HG02938 (cell line): ENCODE results near the gene ARHGAP24.
"Not testable (repeated sequence)": the region's sequence is repeated elsewhere in the genome, so short reads cannot be mapped to it uniquely, and the experiment has no call there.

Experiments used
- ATAC-seq: cut with Tn5 transposase; IDR thresholded peaks from one replicate; pipeline ENCODE4 v1.9.1; 2021; ENCODE audit warnings: mild to moderate bottlenecking, moderate library complexity; ENCODE audit not compliant: unreplicated experiment

Gene ARHGAP24

GRCh38 chr4:85482010-85482738, 7.2 kb downstream of the ARHGAP24 start:
- peak; percentile 38 for ATAC-seq

DNA sequence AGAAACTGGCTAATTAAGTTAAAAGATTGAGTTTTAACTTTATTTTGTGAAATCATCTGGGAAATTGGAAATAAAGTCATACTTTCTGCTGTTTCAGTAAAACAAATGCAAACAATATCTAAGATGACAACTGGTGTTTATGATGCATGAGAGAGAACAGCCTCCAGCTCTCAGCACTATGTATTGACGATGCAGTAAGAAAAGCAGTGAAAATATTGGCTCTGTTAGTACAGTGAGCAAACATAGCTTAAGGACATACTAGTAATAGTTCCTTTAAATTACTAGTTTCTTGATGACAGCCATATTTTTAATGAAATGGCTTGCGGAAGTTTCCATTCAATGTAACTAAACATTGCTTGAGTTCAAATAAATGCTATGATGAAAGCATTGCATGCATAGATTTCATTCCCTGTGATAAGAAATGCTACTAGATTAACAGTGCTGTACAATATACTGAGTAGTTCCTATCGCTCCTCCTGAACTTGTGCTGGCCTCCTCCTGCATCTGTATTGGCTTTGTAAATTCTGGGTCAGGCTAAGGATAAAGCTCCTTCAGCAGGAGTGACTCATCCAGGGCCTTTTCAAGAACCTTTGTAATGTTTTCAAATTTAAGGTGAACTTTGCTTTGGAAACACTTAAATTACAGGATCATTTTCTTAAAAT, 11.6 kb downstream of the ARHGAP24 start:
- no peak for ATAC-seq

GRCh38 chr4:85488416-85488815, 13.5 kb downstream of the ARHGAP24 start:
- ATAC-seq: no peak

DNA sequence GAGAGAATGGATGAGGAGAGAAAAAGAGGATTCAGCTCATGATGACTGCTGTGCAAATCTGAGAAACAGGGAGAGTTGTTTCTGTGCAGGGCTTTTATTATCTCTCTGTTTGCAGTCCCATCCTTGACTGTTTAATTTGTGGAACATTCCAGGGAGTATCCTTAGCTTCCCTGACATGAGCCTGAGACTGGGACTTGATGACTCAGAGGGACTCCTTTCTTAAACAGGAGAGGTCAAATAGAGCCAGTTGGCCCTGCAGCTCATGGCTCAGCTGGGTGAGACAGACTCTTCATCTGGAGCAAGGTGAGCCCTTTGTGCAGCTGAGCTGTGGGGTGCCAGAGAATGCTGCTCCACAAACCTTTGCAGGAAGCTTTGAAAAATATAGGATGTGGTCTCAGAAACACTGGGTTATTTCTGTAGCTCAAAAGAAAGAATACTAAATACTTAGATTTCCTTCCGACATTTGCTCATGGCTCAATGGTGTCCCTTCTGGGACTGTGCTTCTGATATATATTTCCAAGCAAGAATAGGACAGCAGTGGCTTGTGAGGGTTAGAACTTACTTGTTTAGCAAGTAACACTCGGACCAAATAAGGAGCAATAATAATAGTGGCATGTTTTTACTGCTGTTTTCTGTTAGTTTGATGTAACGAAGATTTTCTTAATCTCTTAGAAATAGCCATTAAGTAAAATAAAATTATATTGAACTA, 14.5 kb downstream of the ARHGAP24 start:
- ATAC-seq: no peak

GRCh38 chr4:85491527-85491926, 16.6 kb downstream of the ARHGAP24 start:
- peak; percentile 71 for ATAC-seq

DNA sequence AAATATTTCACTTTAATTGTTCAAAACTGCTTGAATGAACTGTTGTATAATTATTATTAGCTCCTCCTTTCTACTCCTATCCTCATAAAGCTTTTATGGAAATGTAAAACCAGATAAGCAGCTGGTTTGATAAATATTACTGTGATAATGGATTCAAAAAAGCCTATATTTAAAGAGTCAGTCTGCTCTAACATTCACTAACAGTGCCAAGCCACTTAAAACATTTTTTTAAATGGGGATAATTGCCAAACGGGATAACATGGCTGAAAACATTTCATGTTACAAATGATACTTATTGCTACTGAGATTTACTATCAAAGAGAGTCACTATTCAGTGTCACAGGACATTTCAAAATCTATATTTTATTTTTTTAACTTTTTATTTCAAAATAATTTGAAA, 17.4 kb downstream of the ARHGAP24 start:
- ATAC-seq: no peak

- no peak for ATAC-seq
These were observed 20.7 kb downstream of the ARHGAP24 start for GRCh38 chr4:85495621-85496020.

DNA sequence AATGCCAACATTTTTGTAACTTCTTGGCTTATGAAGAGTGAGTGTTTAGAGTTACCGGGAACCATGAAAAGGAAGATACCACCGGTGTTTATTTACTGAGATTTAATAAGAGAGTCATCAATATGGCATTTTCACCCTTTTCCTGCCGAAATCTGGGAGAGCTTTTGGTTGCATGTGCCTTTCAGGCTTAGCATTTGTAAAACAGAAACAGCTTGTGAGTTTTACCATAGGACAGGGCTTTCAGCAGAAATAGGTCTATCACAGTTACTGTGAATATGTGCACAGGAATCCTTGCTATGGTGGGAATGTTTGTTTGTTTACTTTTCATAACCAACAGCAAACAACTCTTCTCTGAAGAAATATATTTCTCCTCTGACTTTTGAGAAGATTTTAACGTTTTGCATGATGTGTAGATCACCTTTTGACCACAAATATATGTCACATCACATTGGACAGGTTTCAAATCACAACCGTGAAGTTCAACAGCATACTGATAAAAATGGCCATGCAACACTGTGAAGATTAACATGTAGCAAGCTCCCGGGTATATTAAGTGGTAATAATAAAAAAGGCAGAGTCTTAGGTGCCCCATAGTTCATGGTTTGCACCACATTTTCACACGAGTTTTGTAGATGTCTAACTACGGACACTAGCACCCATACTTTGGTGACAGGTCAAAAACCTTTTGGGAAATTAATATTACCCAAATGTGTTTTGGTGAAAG, 21.3 kb downstream of the ARHGAP24 start:
- no peak for ATAC-seq

DNA sequence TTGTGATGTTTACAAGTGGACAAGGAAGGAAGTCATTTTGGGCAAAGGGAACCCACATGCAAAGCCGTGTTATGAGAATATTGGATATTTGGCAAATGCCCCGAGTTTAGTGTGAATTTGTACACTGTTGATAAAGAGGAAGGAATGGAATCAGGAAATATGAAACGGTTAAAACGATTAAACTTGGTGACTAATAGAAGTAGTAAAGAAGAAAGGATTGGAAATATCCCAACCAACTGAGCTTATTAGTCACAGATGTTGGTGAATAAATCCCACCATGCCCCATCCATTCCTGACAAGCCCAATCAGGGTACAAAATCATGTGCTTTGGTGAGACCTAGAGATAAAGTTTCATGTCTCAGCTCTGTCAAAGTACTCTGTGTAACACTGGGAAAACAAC, 22.0 kb downstream of the ARHGAP24 start:
- no peak for ATAC-seq

DNA sequence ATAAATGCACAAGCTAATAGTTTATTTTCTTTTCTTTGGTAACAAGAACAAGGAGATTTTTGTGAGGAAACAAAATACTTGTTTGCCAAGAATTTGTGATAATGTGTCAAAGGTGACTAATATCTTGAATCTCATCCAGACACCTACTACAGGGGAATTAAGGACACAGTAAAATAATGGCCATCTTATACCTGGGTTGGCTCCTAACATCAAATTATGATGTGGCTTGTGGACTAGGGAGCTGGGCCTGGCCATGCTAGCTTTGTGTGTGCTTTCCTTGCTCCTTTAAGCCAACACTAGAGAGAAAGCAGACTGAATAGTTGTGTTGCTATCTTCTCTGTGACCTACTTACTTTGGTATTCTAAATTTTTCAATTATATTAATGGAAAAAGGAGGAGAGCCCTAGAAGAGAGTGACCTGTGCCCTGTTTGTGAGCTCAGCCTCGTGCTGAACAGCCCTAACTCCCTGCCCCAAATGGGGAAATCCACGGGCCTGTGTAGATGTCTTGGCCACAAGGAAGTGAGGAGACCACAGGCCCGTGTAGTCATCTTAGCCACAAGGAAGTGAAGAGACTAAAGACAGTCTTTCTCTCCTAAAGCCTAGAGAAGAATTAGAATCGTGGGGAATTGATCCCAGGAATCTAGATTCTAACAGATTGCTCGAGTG, 23.3 kb downstream of the ARHGAP24 start:
- ATAC-seq: peak; percentile 97

DNA sequence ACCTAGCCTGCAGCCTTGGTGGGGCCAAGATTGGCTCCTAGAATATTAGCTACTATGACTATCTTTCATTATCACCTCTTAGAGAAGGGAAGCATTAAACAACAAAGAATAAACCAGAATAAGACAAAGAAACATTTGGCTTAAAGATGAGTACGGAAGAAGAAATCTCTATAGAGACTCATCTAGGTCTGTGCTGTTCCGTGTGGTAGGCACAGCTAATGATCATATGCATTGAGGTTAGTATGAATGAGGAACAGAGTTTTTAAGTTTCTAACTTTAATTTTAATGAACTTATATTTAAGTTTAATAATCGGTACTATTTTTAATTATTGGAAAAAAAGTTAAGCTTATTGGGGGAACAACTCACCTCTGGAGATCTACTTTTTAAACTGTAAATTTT, 24.6 kb downstream of the ARHGAP24 start:
- no peak for ATAC-seq

DNA sequence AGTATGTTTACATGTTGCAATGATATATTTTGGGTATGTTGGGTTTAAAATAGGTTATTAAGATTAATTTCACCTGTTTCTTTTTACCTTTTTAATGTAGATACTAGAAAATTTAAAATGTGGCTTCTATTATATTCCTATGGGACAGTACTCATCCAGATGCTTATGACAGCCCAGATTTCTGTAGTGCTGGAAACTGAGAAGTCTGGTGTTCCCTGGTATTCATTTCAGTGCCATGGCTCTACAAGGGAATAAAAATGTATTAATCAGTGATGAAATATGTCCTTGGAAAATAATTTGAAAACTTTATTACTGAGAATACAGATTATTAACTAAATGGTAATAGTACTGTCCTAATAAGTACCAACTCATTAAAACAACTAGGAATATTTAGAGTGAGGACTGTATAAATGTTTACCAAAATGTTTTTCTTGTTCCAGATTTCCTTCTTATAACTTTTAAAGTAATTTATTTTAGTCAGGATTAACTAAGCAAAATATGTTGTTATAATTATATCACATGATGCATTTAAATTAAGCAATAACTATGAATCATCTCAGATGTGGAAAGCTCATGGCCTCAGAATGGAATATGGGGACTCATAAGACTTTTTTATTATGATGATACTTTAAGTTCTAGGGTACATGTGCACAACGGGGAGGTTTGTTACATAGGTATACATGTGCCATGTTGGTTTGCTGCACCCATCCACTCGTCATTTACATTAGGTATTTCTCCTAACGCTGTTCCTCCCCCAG, 25.3 kb downstream of the ARHGAP24 start:
- ATAC-seq: no peak

DNA sequence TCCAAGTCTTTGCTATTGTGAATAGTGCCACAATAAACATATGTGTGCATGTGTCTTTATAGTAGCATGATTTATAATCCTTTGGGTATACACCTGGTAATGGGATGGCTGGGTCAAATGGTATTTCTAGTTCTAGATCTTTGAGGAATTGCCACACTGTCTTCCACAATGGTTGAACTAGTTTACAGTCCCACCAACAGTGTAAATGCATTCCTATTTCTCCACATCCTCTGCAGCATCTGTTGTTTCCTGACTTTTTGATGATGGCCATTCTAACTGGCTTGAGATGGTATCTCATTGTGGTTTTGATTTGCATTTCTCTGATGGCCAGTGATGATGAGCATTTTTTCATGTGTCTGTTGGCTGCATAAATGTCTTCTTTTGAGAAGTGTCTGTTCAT, 26.2 kb downstream of the ARHGAP24 start:
- not testable (repeated sequence) for ATAC-seq

GRCh38 chr4:85508654-85509053, 33.7 kb downstream of the ARHGAP24 start:
- no peak for ATAC-seq

DNA sequence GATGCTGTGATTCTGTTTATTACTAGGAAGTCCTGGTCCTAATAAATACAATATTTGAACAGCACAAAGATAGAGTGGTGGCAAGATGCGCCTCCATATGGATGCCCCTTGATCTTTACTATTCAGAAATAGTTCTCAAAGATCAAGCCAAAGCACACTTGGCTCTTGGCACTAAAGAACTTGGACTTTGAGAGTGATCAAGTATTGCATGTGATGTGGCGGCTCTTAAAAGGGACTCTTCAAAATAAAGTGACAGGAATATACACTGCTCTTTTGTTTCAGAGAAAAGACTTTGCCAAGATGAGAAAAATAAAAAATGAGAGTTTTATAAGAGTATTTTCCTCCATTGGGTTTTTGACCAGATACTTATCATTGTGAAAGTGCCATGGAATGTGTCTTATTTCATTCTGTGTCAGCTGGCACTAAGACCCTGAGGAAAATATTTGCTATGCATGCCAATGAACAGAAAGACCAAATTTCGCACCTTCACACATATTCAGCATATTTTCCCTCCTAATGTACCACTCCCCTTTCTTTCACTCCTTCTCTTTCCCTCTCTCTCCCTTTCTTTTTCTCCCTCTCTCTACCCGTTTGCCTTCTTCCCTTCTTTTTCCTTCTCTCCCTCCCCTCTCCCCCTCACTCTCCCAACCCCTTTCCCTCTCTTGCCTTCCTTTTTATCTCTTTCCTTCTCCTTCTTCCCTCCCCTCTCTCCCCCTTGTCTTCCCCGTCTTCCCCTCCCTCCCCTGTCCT, 35.1 kb downstream of the ARHGAP24 start:
- ATAC-seq: no peak

DNA sequence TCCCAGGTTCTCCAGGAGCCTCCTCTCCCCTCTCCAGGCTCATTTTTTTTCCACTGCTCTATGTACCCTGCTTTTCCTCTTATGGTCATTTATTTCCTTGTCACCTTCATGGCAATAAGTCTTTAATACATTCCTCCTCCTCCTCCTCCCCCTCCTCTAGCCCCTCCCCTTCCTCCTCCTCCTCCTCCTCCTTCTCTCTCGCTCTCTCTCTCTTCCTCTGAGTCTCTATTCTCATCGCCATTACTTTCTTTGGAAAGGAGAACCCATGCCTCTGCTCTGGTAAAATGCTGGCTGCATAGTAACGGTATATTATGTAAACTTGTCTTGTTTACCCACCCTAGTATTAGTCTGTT, 35.7 kb downstream of the ARHGAP24 start:
- no peak for ATAC-seq

DNA sequence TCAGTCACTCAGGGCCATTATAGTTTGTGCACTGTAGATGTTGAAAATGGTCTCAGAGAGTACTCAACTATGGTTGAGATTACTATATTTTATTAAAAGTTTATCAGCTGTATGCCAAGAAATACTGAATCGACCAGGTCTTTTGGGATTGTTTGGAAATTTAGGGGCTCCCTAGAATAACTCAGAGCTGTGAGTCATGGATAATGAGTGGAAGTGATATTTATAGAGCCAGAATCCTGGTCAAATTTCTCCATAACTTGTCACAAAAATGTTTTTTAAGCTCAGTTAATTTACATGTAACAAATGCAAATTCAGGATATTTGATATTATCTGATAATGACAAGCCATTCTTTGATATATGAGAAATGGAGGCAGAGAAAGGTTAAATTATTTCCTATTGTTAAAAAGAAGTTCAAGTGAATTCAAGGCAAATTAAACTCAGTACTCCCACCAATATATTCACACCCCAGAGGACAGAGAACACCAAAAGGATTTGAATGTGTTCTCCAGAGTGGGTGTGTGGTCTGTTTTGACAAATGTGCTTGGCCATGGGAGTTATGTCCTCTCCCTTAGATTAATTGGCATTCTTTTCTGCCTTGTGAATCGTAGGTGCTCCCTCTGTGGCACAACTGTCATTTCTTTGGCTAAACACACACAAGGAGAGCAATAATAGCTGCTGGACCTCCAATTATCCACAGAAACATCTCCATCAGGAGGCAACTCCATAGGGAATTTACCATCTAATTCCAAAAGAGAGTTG, 37.7 kb downstream of the ARHGAP24 start:
- ATAC-seq: no peak

- ATAC-seq: no peak
These were observed 39.2 kb downstream of the ARHGAP24 start for GRCh38 chr4:85514117-85514516.

- ATAC-seq: no peak
These were observed 39.8 kb downstream of the ARHGAP24 start for GRCh38 chr4:85514783-85515182.
